NB4 (cell line): ENCODE results near the gene ZFYVE1.

Source experiments
- CTCF ChIP-seq: IDR thresholded peaks from one replicate; pipeline ENCODE4 v1.5.1; 2012; ENCODE audit warnings: low read depth, low read length
- MYC ChIP-seq: IDR thresholded peaks from 2 replicates; pipeline ENCODE4 v1.6.1; 2011; ENCODE audit warnings: low read depth, low read length
- POLR2A ChIP-seq: IDR thresholded peaks from 2 replicates; pipeline ENCODE4 v1.6.1; 2011; ENCODE audit warnings: mild to moderate bottlenecking; ENCODE audit not compliant: insufficient read length; ENCODE audit errors: extremely low read depth
- TF ChIP-seq, protein P1 (sequence below): IDR thresholded peaks from 2 replicates; pipeline ENCODE4 v1.6.1; 2011; ENCODE audit warnings: low read depth, low read length

DNA sequence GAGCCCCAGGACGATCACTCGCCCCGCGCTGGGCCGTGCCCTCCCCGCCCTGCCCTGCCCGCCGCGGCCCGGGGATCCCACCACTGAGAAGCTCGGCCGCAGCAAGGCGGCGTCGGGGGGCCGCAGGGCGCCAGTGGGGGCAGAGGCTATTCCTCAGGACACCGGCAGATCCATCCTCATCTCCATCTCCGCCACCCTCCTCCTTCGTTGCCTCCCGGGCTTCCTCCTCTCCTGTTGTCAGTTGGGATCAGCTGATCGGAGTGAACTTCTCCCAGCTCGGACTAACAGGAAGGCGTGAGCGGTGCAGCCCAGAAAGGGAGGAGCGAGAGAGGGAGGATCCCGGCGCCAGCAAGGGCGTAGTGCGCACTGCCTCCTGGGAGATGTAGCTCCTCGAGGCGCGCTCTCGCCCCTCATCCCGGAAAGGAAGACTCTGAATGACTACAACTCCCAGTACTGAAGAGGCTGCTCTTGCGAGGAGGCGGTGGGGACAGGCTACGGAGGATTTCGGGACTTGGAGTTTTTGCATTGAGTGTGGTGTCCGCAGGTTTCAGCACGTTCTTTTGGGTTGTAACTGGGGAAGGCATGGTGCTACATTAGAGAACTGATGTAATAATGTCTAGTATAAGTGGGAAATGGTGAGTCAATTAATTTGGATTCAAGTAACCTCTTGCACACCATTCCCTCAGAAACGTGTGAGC is at the start of gene ZFYVE1:
- TF ChIP-seq CTCF (no peak), MYC (peak; percentile 87), POLR2A (peak; percentile 25)
- TF ChIP-seq, protein P1, sequence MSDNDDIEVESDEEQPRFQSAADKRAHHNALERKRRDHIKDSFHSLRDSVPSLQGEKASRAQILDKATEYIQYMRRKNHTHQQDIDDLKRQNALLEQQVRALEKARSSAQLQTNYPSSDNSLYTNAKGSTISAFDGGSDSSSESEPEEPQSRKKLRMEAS = peak; percentile 53
